ENCODE measurements around the gene CIRBP.

DNA sequence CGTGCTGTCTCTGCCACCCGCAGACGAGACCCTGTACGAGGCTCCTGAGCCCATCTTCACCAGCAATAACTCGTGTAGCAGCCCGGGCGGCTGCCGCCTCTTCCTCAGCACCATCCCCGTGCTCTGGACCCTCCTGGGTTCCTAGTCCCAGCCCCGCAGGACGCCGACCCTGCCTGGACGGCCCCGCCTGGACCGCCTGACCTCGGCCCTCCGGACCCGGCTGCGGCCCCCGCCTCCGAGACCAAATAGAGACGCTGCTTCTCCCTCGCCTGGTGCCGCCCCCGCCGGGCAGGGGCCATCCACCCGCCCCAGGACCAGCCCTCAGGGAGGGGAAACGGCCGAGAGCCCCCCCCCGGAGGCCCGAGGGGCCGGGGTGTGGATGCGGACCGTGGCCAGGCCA lies 30.7 kb downstream of the CIRBP start:
- no peak for TF ChIP-seq POLR2A (IDR thresholded peaks at IDR 0.05)
- TF ChIP-seq, protein P1, sequence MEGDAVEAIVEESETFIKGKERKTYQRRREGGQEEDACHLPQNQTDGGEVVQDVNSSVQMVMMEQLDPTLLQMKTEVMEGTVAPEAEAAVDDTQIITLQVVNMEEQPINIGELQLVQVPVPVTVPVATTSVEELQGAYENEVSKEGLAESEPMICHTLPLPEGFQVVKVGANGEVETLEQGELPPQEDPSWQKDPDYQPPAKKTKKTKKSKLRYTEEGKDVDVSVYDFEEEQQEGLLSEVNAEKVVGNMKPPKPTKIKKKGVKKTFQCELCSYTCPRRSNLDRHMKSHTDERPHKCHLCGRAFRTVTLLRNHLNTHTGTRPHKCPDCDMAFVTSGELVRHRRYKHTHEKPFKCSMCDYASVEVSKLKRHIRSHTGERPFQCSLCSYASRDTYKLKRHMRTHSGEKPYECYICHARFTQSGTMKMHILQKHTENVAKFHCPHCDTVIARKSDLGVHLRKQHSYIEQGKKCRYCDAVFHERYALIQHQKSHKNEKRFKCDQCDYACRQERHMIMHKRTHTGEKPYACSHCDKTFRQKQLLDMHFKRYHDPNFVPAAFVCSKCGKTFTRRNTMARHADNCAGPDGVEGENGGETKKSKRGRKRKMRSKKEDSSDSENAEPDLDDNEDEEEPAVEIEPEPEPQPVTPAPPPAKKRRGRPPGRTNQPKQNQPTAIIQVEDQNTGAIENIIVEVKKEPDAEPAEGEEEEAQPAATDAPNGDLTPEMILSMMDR (IDR thresholded peaks at IDR 0.05): no peak
- TF ChIP-seq POLR2AphosphoS5 (IDR thresholded peaks at IDR 0.05): no peak
